ENCODE measurements around the gene PTPN6. TPM values are rescaled to one million over a fixed set of nuclear protein-coding genes. Genes with fewer than 3 reads are reported as not detected.
A peak's percentile ranks its signal among the peaks of the same experiment; 100 is the strongest.

PTPN6 gene
- total and polyA plus RNA-seq, 2 of the 13 experiments (the other 11 are each of a cell fraction or from before 2014, with no cell fraction given): 10.5 to 10.6 TPM

GRCh38 chr12:6944381-6945186 is 6.6 kb upstream of the PTPN6 start (continued):
- TF ChIP-seq ZSCAN31 (CRISPR knock-in tag; IDR thresholded peaks at IDR 0.05; ENCODE audit: low read depth) (peak; percentile 57; the same call in 1 of the 2 replicates), MED1 (CRISPR knock-in tag; IDR thresholded peaks at IDR 0.05) (peak; percentile 90), BRCA1 (CRISPR knock-in tag; IDR thresholded peaks at IDR 0.05) (no peak), ZNF687 (CRISPR knock-in tag; IDR thresholded peaks at IDR 0.05) (peak; percentile 95), ZNF414 (CRISPR knock-in tag; IDR thresholded peaks at IDR 0.05) (no peak), ZNF318 (CRISPR knock-in tag; IDR thresholded peaks at IDR 0.05) (no peak), ZNF367 (CRISPR knock-in tag; IDR thresholded peaks at IDR 0.05; ENCODE audit: borderline replicate concordance) (no peak), GATAD2A (CRISPR knock-in tag; IDR thresholded peaks at IDR 0.05) (0 out of 2 replicates have a peak, but pooled peaks have one; percentile 37), HIVEP1 (CRISPR knock-in tag; IDR thresholded peaks at IDR 0.05) (no peak), ZBTB21 (CRISPR knock-in tag; IDR thresholded peaks at IDR 0.05) (peak; percentile 20; the same call in 1 of the 2 replicates), RORA (CRISPR knock-in tag; IDR thresholded peaks at IDR 0.05) (no peak), SNAPC5 (CRISPR knock-in tag; IDR thresholded peaks at IDR 0.05; ENCODE audit: borderline replicate concordance) (no peak), IKZF5 (CRISPR knock-in tag; IDR thresholded peaks at IDR 0.05) (no peak)
